ENCODE data around the gene FGFR3.

DNA sequence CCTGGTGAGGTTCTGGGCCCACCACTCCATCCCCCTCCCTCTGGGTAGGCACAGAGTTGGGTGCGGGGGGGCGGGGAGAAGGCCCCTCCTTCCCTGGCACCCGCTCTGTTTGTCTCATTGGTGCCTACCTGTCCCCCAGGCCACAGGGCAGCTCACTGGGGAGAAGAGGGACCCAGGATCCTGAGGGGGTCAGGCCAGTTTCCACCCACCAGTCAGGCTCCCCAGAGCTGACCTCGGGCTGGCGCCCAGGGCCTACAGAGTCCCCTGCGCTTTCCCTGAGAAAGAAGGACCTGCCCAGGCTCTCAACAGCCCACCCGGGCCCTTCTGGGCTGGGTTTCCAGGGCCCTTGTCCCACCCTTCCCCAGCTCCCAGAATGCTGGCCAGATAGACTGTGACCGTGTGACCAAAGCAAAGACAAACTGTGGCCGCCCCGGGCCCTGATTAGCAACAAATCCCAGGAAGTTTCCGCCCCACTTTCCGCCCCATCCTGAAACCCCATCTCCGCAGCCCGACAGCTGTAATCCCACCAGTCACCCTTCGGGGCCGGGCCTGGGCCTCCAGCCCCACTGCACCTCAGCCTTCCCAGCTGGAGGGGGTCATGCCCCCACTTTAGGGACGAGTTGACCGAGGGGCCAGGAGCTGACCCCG, 33.8 kb upstream of the FGFR3 start:
- TF ChIP-seq, protein P1, sequence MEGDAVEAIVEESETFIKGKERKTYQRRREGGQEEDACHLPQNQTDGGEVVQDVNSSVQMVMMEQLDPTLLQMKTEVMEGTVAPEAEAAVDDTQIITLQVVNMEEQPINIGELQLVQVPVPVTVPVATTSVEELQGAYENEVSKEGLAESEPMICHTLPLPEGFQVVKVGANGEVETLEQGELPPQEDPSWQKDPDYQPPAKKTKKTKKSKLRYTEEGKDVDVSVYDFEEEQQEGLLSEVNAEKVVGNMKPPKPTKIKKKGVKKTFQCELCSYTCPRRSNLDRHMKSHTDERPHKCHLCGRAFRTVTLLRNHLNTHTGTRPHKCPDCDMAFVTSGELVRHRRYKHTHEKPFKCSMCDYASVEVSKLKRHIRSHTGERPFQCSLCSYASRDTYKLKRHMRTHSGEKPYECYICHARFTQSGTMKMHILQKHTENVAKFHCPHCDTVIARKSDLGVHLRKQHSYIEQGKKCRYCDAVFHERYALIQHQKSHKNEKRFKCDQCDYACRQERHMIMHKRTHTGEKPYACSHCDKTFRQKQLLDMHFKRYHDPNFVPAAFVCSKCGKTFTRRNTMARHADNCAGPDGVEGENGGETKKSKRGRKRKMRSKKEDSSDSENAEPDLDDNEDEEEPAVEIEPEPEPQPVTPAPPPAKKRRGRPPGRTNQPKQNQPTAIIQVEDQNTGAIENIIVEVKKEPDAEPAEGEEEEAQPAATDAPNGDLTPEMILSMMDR (IDR thresholded peaks at IDR 0.05): no peak
- TF ChIP-seq POLR2A (IDR thresholded peaks at IDR 0.05): no peak

Measured in thyroid gland (tissue), 4 donors.